Thoracic aorta (tissue), 2 donors: ENCODE data around the gene PAX5. TPM values are rescaled to one million over a fixed set of nuclear protein-coding genes. Genes with fewer than 3 reads are reported as not detected.

ENCODE experiments used
- ATAC-seq: fragments of 150-250 bp; one replicate; pipeline ENCODE4 v1.8.0; 2017; ENCODE audit warnings: low read depth; ENCODE audit not compliant: insufficient number of reproducible peaks, low FRiP score
- DNase-seq: peaks from one replicate; pipeline ENCODE4 v3.0.0-alpha.2; 2020; ENCODE audit warnings: low spot score
- H3K27ac ChIP-seq, 2 donors: fragments of 200-600 bp; sonication (generic); 1 replicate in 1 of 2; 2 replicates in 1 of 2; pipeline ENCODE4 v1.5.1; 2016; ENCODE audit warnings: mild to moderate bottlenecking in 2 of 2, moderate library complexity in 2 of 2
- H3K27me3 ChIP-seq: fragments of 200-600 bp; sonication (generic); replicated peaks from 2 replicates; pipeline ENCODE4 v1.6.0; 2016; ENCODE audit warnings: mild to moderate bottlenecking; ENCODE audit not compliant: insufficient read depth
- H3K36me3 ChIP-seq: fragments of 200-600 bp; sonication (generic); one replicate; pipeline ENCODE4 v1.5.1; 2016
- H3K4me1 ChIP-seq, 2 donors: fragments of 200-600 bp; sonication (generic); 1 replicate in 1 of 2; 2 replicates in 1 of 2; pipeline versions ENCODE4 v1.5.1 to v1.6.0; 2016; ENCODE audit warnings: low read depth in 2 of 2, mild to moderate bottlenecking in 1 of 2; ENCODE audit not compliant: control insufficient read depth in 1 of 2
- H3K4me3 ChIP-seq: fragments of 200-600 bp; sonication (generic); 2 replicates; pipeline ENCODE4 v1.5.1; 2016; ENCODE audit warnings: mild to moderate bottlenecking
- H3K9me3 ChIP-seq: fragments of 200-600 bp; sonication (generic); 2 replicates; pipeline ENCODE4 v1.5.1; 2016
- total RNA-seq, 2 donors: library from RNA; depleted of rRNA; stranded (reverse); fragments of >200 nt; gene quantifications; one replicate each; pipeline versions ENCODE4 v1.1.0 to v1.2.3, GENCODE V29; 2016
- TF ChIP-seq, protein P1 (sequence below): fragments of 200-600 bp; sonication (generic); IDR thresholded peaks from one replicate; pipeline ENCODE4 v1.5.1; 2019; ENCODE audit warnings: antibody characterized with exemption

The PAX5 gene
- total RNA-seq, 2 donors from 2014 or later: 0.21 TPM; not detected in 1

DNA sequence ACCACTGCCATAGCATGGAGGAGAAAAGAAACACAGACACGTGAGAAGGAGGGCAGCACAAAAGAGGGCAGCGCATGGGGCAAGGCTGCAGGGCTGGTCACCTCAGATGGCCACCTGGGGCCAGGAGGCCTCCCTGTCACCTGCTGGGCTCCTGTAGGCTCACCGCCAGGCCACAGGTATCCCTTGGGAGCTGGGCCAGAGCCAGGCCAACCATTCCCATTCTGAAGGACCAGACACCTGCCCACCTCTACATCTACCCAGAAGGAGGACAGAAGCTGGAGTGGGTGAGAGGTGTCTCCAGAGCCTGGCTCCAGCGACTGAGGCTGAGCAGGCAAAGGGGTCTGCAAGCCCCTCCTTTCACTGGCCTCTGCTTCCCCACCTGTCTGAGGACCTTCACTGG is 103.1 kb downstream of the PAX5 start:
- Histone ChIP-seq H3K36me3 (no peaks in the 10 kb centered on the region), H3K4me3 (no peak overlapping the region), H3K4me1 (no peaks in the 10 kb centered on the region), H3K27me3 (no peaks in the 10 kb centered on the region), H3K9me3 (no peaks in the 10 kb centered on the region), H3K27ac (no peak overlapping the region)
- ATAC-seq (no peak), DNase-seq (no peak)
- TF ChIP-seq, protein P1, sequence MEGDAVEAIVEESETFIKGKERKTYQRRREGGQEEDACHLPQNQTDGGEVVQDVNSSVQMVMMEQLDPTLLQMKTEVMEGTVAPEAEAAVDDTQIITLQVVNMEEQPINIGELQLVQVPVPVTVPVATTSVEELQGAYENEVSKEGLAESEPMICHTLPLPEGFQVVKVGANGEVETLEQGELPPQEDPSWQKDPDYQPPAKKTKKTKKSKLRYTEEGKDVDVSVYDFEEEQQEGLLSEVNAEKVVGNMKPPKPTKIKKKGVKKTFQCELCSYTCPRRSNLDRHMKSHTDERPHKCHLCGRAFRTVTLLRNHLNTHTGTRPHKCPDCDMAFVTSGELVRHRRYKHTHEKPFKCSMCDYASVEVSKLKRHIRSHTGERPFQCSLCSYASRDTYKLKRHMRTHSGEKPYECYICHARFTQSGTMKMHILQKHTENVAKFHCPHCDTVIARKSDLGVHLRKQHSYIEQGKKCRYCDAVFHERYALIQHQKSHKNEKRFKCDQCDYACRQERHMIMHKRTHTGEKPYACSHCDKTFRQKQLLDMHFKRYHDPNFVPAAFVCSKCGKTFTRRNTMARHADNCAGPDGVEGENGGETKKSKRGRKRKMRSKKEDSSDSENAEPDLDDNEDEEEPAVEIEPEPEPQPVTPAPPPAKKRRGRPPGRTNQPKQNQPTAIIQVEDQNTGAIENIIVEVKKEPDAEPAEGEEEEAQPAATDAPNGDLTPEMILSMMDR: no peak

DNA sequence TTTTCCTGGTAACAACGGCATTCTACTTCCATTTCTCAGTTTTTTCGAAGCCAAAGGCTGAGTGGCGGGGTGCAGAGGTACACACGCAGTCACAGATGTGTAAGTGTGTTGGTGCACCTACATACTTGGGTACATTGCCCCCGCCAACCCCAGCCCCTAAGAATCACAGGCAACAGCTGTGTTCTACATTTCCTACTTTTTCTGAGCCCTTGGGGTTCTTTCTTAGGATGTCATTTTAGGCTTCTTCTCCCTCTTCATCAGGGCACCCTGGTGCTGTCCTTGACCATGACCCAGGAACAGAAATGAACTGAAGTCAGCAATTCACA is 104.8 kb downstream of the PAX5 start:
- Histone ChIP-seq H3K27ac (no peak overlapping the region), H3K27me3 (no peaks in the 10 kb centered on the region), H3K4me3 (no peak overlapping the region), H3K9me3 (no peaks in the 10 kb centered on the region), H3K36me3 (no peaks in the 10 kb centered on the region), H3K4me1 (no peaks in the 10 kb centered on the region)
- DNase-seq: no peak
- TF ChIP-seq, protein P1: no peak
- ATAC-seq: no peak

DNA sequence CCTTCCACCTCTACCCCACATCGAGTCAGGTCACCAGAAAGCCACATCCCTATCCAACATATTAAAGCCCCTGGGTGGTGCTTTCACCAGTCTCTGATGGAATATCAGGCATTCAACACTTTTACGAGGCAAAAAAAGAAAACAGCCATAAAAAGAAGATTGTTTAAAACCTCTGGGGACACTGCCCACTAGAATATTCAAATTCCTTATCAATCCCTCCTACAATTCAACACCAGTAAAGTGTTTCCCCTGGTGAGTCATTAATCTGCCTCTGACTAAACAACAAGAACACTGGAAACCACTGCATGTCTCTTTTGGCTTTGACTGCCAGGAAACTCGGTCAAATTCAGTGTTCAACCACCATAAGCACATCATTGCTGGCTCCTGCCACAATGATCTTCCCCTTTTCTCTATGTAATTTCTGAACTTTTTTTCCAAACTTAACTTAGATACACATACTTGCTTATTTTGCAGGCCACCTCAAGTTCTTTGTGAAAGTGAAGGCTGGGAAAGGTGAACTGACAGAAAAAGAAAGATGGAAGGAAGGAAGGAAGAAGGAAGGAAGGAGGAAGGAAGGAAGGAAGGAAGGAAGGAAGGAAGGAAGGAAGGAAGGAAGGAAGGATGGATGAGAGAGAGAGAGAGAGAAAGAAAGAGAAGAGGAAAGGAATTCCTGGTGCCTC is 105.3 kb downstream of the PAX5 start:
- Histone ChIP-seq H3K27ac (no peak overlapping the region), H3K9me3 (no peaks in the 10 kb centered on the region), H3K4me3 (no peak overlapping the region), H3K4me1 (no peaks in the 10 kb centered on the region), H3K36me3 (no peaks in the 10 kb centered on the region), H3K27me3 (no peaks in the 10 kb centered on the region)
- ATAC-seq (no peak), DNase-seq (no peak)
- TF ChIP-seq, protein P1: no peak

DNA sequence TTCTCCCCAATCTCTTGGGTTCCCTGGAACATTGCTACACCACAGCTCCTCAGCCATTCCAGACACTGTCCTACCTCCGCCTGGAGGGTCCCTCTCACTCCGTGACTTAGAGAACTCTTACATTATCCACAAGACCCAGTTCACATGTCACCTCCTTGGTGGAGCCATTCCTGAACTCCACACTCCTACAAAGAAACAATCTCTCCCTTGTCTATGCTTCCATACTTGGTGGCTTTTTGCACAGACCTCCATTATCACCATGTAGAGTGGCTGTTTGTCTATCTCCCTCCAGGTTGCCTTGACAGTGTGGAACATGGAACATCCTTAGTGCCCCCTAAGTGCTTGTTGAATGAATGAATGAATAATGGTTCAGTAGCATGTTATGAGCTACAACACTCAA is 105.9 kb downstream of the PAX5 start:
- Histone ChIP-seq H3K9me3 (no peaks in the 10 kb centered on the region), H3K27me3 (no peaks in the 10 kb centered on the region), H3K36me3 (no peaks in the 10 kb centered on the region), H3K4me1 (no peaks in the 10 kb centered on the region), H3K4me3 (no peak overlapping the region), H3K27ac (no peak overlapping the region)
- no peak for ATAC-seq
- TF ChIP-seq, protein P1: no peak
- no peak for DNase-seq

GRCh38 chr9:36924757-36925432 is 109.2 kb downstream of the PAX5 start:
- no peak for DNase-seq
- Histone ChIP-seq H3K4me1 (no peaks in the 10 kb centered on the region), H3K27me3 (no peaks in the 10 kb centered on the region), H3K36me3 (no peaks in the 10 kb centered on the region), H3K9me3 (no peaks in the 10 kb centered on the region), H3K27ac (no peak overlapping the region), H3K4me3 (no peak overlapping the region)
- ATAC-seq: no peak
- TF ChIP-seq, protein P1: no peak
